HG02763 (cell line): ENCODE data around the gene PHLDB1.

Source experiments
- ATAC-seq: cut with Tn5 transposase; IDR thresholded peaks from one replicate; pipeline ENCODE4 v1.9.1; 2021; ENCODE audit warnings: mild to moderate bottlenecking, moderate library complexity; ENCODE audit not compliant: unreplicated experiment

The PHLDB1 gene

DNA sequence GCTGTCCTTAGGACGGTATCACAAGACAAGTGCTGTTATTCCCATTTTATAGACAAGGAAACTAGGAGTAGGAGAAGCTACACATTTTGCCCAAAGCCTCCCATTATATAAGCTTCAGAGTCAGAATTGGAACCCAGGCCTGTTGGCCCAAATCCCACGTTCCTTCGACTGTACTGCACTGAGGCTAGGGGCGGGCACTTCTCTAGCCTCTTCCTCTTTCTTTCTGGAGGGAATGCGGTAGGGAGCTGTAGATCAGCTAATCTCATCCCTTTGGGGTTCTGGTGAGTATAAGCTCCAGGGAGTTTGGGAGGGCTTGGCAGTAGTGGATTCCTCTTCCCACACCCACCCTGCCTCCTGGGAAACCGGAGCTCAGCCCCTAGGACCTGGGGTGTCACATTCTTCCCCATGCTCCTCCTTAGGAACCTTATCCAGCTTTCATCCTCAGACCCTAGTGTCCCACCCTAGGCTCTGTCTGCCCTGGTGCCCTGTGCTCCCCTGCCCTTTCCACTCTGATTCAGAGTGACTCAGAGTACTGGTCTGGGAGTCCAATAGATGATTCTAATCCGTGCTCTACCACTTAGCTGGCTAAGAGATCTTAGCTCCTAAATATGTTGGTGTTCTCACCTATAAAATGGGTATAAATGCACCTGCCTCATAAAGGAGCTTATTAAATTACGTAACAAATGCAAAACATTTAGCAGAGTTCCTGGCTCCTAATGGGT is 29.3 kb downstream of the PHLDB1 start:
- ATAC-seq, result no peak

DNA sequence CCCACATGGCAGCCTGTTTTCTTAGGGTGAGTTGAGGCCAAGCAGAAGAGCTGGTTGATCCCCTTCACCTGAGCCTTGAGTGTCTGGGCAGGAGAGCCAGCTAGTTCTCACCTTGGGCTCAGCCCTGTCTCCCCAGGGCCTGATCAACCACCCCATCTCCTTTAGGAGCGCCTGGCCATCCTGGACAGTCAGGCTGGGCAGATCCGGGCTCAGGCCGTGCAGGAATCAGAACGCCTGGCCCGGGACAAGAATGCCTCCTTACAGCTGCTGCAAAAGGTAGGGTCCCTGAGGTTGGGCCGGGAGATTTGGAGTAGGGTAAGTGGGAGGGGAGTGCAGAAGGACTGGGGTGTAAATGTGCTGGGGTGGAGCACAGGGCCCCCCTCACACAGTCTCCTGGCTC is 31.3 kb downstream of the PHLDB1 start:
- no peak for ATAC-seq

GRCh38 chr11:118639899-118640298 is 32.5 kb downstream of the PHLDB1 start:
- ATAC-seq, result no peak

DNA sequence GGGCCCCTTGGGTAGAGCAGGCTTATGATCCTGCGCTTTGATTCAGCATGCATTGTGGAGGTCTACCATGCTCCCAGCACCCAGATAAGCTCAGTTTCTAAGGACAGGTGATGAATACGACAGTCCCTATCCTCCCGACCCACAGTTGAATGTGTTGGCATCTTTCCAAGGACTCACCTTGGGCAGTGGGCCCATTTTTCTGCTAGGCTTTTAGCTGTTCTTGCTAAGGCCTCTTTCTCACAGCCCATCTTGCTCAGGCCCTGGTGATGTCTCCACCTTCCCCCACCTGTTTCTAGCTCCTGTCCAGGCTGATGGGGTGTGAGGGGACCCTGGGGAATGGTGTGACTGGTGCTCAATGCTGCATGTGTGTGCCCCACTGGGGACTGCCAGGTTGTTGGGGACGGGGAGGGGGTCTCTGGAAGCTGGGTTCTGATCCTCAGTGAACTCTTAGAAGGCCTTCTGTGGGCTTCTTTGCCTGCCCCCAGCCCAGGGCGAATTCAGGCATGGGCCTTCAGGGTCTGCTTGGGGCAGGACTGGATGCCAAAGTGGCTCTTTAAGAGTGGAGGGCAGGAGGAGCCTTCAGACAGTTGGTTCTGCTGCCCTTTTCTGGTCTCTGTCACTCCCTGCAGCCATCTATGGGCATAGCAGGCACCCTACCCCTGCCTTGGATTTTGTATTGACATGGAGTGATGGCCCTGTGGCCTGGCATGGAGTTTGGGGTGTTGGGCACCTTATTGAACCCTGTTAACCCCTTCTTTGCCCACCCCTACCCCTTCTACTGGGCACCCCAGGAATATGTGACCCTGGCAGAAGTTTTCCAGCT is 33.1 kb downstream of the PHLDB1 start:
- no peak for ATAC-seq

DNA sequence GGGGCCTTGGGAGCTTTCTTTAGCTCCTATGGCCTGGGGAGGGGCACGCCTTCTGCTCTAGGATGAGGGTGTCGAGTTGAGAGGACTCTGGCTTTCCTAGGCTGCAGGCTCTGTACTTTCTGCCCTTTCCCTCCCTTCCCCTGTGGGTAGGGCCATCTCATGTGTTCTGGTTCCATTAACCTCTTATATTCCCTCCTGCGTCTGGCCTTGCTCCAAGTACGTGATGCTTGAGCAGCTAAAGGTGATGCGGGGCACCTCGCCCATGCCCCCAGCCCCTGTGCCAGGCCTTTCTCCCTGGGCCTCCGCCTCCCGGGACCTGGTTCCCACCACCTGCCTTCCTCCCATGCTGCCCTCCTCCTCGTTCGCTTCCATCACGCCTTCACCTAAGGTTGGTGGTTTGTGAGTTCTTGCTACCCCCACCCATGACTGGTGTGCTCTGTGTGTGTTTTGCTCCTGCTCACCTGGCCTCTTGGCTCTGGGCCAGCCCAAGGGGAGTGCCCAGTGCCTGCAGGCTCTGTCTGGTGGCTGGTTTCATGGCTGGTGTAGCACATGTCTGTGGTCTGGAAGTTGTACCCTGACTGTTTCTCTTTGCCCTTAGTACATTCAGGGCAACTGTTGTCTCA is 34.1 kb downstream of the PHLDB1 start:
- no peak for ATAC-seq

GRCh38 chr11:118643142-118643994 is 36.0 kb downstream of the PHLDB1 start:
- no peak for ATAC-seq

GRCh38 chr11:118643995-118644345 is 36.6 kb downstream of the PHLDB1 start:
- no peak for ATAC-seq

- no peak for ATAC-seq
Measured at GRCh38 chr11:118644496-118644895, 37.1 kb downstream of the PHLDB1 start.

GRCh38 chr11:118645066-118645715 is 37.8 kb downstream of the PHLDB1 start:
- no peak for ATAC-seq

- no peak for ATAC-seq
Measured at GRCh38 chr11:118646393-118646792, 39.0 kb downstream of the PHLDB1 start.

DNA sequence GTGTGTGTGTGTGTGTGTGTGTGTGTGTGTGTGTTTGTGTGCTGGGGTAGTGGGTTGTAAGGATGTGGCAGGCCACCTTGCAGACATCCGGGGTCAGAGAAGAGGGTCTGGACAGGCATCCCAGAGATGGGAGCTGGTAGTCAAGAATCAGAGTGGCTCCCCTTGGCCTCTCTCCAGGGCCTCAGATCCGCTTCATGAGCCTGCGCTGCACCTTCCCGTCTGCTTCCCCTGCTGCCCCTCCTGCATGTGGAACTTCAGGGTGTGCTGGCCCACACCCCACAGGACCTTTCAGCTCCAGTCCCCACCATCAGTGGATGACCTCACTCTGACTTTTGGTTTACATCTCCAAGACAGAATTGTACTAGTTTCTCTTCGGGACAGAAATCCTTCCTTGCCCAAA is 40.9 kb downstream of the PHLDB1 start:
- no peak for ATAC-seq

DNA sequence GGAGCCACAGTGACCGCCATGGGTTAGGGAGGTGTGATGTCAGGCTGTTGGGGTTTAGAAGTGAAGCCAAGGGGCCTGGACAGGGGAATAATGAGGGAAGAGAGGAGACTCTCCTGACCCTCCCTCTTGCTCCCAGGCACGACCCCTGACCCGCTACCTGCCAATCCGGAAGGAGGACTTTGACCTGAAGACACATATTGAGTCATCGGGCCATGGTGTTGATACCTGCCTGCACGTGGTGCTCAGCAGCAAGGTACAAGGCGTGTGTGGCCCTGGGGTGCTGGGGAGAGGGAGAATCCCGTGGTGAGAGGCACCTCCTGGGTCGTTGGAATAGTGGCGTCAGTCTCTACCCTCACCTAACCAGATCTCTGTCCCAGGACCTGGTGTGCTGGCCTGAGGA is 42.5 kb downstream of the PHLDB1 start:
- no peak for ATAC-seq

- no peak for ATAC-seq
Measured at GRCh38 chr11:118650366-118650765, 43.0 kb downstream of the PHLDB1 start.

DNA sequence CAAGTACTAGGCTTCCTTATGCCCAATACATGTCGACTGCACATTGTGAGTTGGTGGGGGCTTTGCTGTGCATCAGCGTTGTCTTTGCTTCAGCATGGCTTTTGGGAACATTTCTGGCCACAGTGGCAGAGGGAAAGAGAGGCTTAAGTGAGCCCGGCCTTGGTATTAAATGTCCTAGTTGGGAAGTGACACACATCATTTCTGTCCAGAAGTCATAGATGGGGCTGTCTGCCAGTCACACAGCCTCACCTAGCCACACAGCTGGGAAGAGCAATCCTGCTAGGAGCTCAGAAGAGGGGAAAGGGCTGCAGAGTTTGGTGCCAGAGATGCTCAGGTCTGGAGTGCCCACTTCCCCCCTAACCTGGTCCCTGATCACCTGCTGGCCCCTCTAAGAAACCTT is 44.4 kb downstream of the PHLDB1 start:
- no peak for ATAC-seq

GRCh38 chr11:118652681-118653181 is 45.3 kb downstream of the PHLDB1 start:
- no peak for ATAC-seq

DNA sequence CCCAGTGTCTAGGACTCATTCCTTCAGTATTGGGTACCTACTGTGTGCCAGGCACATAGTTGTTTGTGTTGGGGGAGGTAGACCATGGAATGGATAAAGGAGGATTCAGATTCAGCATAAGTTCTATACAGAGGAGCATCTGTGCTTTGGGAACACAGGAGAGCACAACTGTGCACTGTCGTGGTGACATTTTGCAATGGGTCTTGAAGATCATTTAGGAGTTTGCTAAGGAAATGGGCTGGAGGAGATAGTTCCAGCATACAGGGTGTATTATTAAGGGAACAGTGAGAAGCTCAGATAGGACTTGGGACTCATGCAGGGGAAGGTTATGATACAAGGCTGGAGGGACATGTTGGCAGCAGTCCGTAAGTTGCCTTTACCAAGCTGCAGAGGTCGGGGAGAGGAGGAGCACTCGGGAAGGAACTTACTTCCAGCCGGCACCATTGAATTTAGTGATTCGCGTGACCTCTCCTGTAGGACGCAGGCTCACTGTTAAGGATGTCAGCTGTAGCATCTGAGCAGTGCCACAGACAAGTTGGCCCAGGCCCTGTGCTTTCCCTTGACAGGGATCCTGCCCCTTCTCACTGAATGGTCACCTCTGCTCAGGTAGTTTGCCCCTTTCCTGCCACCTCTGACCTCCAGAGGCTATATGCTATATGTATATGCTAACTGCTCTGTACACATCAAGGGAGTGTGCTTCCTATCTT is 46.4 kb downstream of the PHLDB1 start:
- ATAC-seq, result no peak

- ATAC-seq, result no peak
Measured at GRCh38 chr11:118655486-118656190, 48.2 kb downstream of the PHLDB1 start.

GRCh38 chr11:118656563-118657165 is 49.2 kb downstream of the PHLDB1 start:
- ATAC-seq, result no peak

- no peak for ATAC-seq
Measured at GRCh38 chr11:118657238-118657637, 49.8 kb downstream of the PHLDB1 start.
